Breast epithelium (tissue), 3 donors: ENCODE data around the gene UQCC2.

Experiments used
- CTCF ChIP-seq, 3 donors: fragments of 450-650 bp; IDR thresholded peaks; one replicate each; pipeline ENCODE4 v1.5.1; 2016 to 2017; ENCODE audit warnings: antibody characterized with exemption in 3 of 3, mild to moderate bottlenecking in 3 of 3, moderate library complexity in 3 of 3
- POLR2A ChIP-seq: fragments of 450-650 bp; IDR thresholded peaks from one replicate; pipeline ENCODE4 v1.6.1; 2016; ENCODE audit warnings: antibody characterized with exemption, mild to moderate bottlenecking, moderate library complexity
- POLR2AphosphoS5 ChIP-seq, 3 donors: sonication (generic); formaldehyde crosslinking; IDR thresholded peaks; one replicate each; pipeline ENCODE4 v1.6.1; 2017; ENCODE audit warnings: antibody characterized with exemption in 3 of 3

- no peak for TF ChIP-seq POLR2A
- TF ChIP-seq CTCF (IDR thresholded peaks at IDR 0.05), result no peak
- no peak for TF ChIP-seq POLR2AphosphoS5 (IDR thresholded peaks at IDR 0.05)
Observed at GRCh38 chr6:33721508-33721907, 10.0 kb upstream of the UQCC2 start.
